Measurements from ENCODE around the gene SPNS1. TPM values are rescaled to one million over a fixed set of nuclear protein-coding genes. Genes with fewer than 3 reads are reported as not detected.

Gene SPNS1
- total and polyA plus RNA-seq, 2 donors (not counting 1 experiment from before 2014, with no cell fraction given) = 36.4 to 47.6 TPM

DNA sequence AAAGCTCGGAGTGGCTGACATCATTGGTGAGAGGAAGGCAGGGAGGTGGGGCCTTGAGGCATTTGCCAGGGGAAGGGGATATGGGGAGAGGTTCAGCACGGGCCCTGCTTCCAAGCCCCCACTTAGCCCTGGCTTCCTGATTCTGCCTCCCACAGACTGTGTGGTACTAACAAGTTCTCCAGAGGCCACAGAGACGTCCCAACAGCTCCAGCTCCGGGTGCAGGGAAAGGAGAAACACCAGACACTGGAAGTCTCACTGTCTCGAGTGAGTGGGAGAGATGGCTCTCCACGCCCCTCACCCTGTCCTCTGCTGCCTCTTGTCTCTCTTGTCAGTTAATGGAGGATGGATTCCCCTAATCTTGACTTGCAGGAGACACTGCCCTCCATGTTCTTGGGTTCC lies 15.7 kb upstream of the SPNS1 start:
- H3K4me1 ChIP-seq (ENCODE audit: control insufficient read depth in 2 of 2, insufficient read depth in 2 of 2, low read length in 2 of 2) = no peaks in the 10 kb centered on the region
- no peak overlapping the region for H3K4me3 Mint-ChIP-seq
- H3K79me2 ChIP-seq (ENCODE audit: control insufficient read depth, insufficient read depth, low read length) = peaks cover 34% of the 10 kb centered on the region
- WGBS (ENCODE audit: insufficient coverage) = 100% methylated on average over 3 of the region's 6 CpGs
- H3K27me3 Mint-ChIP-seq = no peaks in the 10 kb centered on the region
- H3K4me2 ChIP-seq (replicated peaks; ENCODE audit: low read depth, low read length, poor library complexity, severe bottlenecking) = no peak overlapping the region
- POLR2A ChIA-PET = no interaction called here
- TF ChIP-seq, protein P1, sequence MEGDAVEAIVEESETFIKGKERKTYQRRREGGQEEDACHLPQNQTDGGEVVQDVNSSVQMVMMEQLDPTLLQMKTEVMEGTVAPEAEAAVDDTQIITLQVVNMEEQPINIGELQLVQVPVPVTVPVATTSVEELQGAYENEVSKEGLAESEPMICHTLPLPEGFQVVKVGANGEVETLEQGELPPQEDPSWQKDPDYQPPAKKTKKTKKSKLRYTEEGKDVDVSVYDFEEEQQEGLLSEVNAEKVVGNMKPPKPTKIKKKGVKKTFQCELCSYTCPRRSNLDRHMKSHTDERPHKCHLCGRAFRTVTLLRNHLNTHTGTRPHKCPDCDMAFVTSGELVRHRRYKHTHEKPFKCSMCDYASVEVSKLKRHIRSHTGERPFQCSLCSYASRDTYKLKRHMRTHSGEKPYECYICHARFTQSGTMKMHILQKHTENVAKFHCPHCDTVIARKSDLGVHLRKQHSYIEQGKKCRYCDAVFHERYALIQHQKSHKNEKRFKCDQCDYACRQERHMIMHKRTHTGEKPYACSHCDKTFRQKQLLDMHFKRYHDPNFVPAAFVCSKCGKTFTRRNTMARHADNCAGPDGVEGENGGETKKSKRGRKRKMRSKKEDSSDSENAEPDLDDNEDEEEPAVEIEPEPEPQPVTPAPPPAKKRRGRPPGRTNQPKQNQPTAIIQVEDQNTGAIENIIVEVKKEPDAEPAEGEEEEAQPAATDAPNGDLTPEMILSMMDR (IDR thresholded peaks at IDR 0.05) = no peak
- no peak for TF ChIP-seq EZH2 (IDR thresholded peaks at IDR 0.05; ENCODE audit: borderline replicate concordance, insufficient read depth, low read depth, low read length, poor library complexity, severe bottlenecking)
- DNase-seq = no peak
- no peaks in the 10 kb centered on the region for H3K27me3 ChIP-seq (replicated peaks in 1 of 4; ENCODE audit: control extremely low read depth in 1 of 4, control insufficient read depth in 3 of 4, insufficient read depth in 4 of 4, low read length in 3 of 4)
- CTCF ChIA-PET = interaction anchor here (1.2 kb wide), 1 partner anchor 15 kb away, joined by 5 read pairs; the partner anchor contains the start of gene SPNS1
- peaks cover 16% of the 10 kb centered on the region for H4K20me1 ChIP-seq (ENCODE audit: control insufficient read depth, insufficient read depth, low read length, poor library complexity, severe bottlenecking)
- no peak overlapping the region for H3K27ac ChIP-seq (ENCODE audit: low read length in 2 of 2)
- peaks cover 0 to 70% of the 10 kb centered on the region in 2 experiments for H3K36me3 ChIP-seq (replicated peaks in 1 of 2; ENCODE audit: control extremely low read depth in 1 of 2, control insufficient read depth in 1 of 2, extremely low read depth in 1 of 2, insufficient read depth in 2 of 2, low read length in 1 of 2)
- H3K4me1 Mint-ChIP-seq = peaks cover 1% of the 10 kb centered on the region
- H3K4me3 ChIP-seq (ENCODE audit: control extremely low read depth in 1 of 5, extremely low read depth in 1 of 5, insufficient read depth in 1 of 5, low read depth in 2 of 5, low read length in 4 of 5) = no peak overlapping the region
- intact Hi-C loops (cut with micrococcal nuclease) = no loop called here
- no peak overlapping the region for H2AFZ ChIP-seq (ENCODE audit: insufficient read depth, low read depth, low read length, poor library complexity, severe bottlenecking)
- no peaks in the 10 kb centered on the region for H3K9me3 ChIP-seq (ENCODE audit: control extremely low read depth in 1 of 3, control insufficient read depth in 2 of 3, insufficient read depth in 1 of 3, low read length in 2 of 3)
- no peak overlapping the region for H3K27ac Mint-ChIP-seq
- no peak overlapping the region for H3K9ac ChIP-seq (ENCODE audit: low read length)
- no peaks in the 10 kb centered on the region for H3K9me3 Mint-ChIP-seq (ENCODE audit: insufficient read depth)
- ATAC-seq (ENCODE audit: low read depth) = no peak

DNA sequence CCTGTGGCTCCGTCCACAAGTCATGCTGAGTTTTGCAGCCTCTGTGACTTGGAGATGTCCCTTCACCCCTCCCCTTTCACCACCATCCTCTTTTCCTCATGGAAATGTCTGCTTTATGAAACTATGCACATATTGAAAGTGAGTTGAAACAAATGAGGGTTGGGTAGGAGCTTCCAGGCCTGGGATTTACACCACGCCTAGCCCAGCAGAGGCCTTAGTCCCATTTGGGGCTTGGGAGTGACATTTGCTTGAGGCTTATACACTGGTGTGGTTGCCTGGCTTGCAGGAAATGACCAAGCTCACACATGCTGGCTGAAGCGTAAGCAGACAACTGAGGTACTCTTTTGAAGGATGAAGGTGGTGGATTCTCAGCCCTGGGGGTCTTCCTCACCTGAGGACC lies 10.5 kb upstream of the SPNS1 start:
- Histone ChIP-seq H3K79me2 (ENCODE audit: control insufficient read depth, insufficient read depth, low read length) (peaks cover 7% of the 10 kb centered on the region), H3K36me3 (replicated peaks in 1 of 2; ENCODE audit: control extremely low read depth in 1 of 2, control insufficient read depth in 1 of 2, extremely low read depth in 1 of 2, insufficient read depth in 2 of 2, low read length in 1 of 2) (peaks cover 5 to 43% of the 10 kb centered on the region in 2 experiments), H3K4me2 (replicated peaks; ENCODE audit: low read depth, low read length, poor library complexity, severe bottlenecking) (no peak overlapping the region), H3K9me3 (ENCODE audit: control extremely low read depth in 1 of 3, control insufficient read depth in 2 of 3, insufficient read depth in 1 of 3, low read length in 2 of 3) (no peaks in the 10 kb centered on the region), H3K9ac (ENCODE audit: low read length) (no peak overlapping the region), H3K4me3 (ENCODE audit: control extremely low read depth in 1 of 5, extremely low read depth in 1 of 5, insufficient read depth in 1 of 5, low read depth in 2 of 5, low read length in 4 of 5) (no peak overlapping the region), H4K20me1 (ENCODE audit: control insufficient read depth, insufficient read depth, low read length, poor library complexity, severe bottlenecking) (no peaks in the 10 kb centered on the region), H3K27me3 (replicated peaks in 1 of 4; ENCODE audit: control extremely low read depth in 1 of 4, control insufficient read depth in 3 of 4, insufficient read depth in 4 of 4, low read length in 3 of 4) (no peaks in the 10 kb centered on the region), H3K27ac (ENCODE audit: low read length in 2 of 2) (no peak overlapping the region), H2AFZ (ENCODE audit: insufficient read depth, low read depth, low read length, poor library complexity, severe bottlenecking) (no peak overlapping the region), H3K4me1 (ENCODE audit: control insufficient read depth in 2 of 2, insufficient read depth in 2 of 2, low read length in 2 of 2) (no peaks in the 10 kb centered on the region)
- 92% methylated on average over 1 of the region's 3 CpGs for WGBS (ENCODE audit: insufficient coverage)
- H3K27me3 Mint-ChIP-seq = no peaks in the 10 kb centered on the region
- H3K9me3 Mint-ChIP-seq (ENCODE audit: insufficient read depth) = no peaks in the 10 kb centered on the region
- no peak overlapping the region for H3K4me3 Mint-ChIP-seq
- ChIA-PET CTCF (no interaction called here), POLR2A (no interaction called here)
- H3K27ac Mint-ChIP-seq = no peak overlapping the region
- intact Hi-C loops (cut with micrococcal nuclease) = no loop called here
- no peaks in the 10 kb centered on the region for H3K4me1 Mint-ChIP-seq
- no peak for DNase-seq
- ATAC-seq (ENCODE audit: low read depth) = no peak
- TF ChIP-seq, protein P1 (IDR thresholded peaks at IDR 0.05) = no peak
- no peak for TF ChIP-seq EZH2 (IDR thresholded peaks at IDR 0.05; ENCODE audit: borderline replicate concordance, insufficient read depth, low read depth, low read length, poor library complexity, severe bottlenecking)
